H1 (cell line): Measurements from ENCODE around the gene OAS3. TPM values are rescaled to one million over a fixed set of nuclear protein-coding genes. Genes with fewer than 3 reads are reported as not detected.

ENCODE experiments used
- CEBPB ChIP-seq: IDR thresholded peaks from 2 replicates; pipeline ENCODE4 v1.6.1; 2012; ENCODE audit warnings: low read depth, low read length
- CHD7 ChIP-seq: fragments of 300-600 bp; sonication (generic); IDR thresholded peaks from 2 replicates; pipeline ENCODE4 v1.7.1; 2012; ENCODE audit warnings: low read length, moderate library complexity, mild to moderate bottlenecking, inconsistent platforms; ENCODE audit not compliant: insufficient replicate concordance
- CTBP2 ChIP-seq: IDR thresholded peaks from 2 replicates; pipeline ENCODE4 v1.7.0; 2011; ENCODE audit warnings: borderline replicate concordance, mild to moderate bottlenecking, moderate library complexity, mixed read lengths, low read length; ENCODE audit not compliant: insufficient read depth, insufficient read length
- EGR1 ChIP-seq: IDR thresholded peaks from 2 replicates; pipeline ENCODE4 v1.6.1; 2011; ENCODE audit warnings: low read depth, low read length, borderline replicate concordance
- EZH2 ChIP-seq: fragments of 200-600 bp; sonication (generic); IDR thresholded peaks from 2 replicates; pipeline ENCODE4 v1.7.1; 2012; ENCODE audit warnings: low read depth, mild to moderate bottlenecking, moderate library complexity, low read length, inconsistent platforms; ENCODE audit not compliant: severe bottlenecking
- HDAC6 ChIP-seq: IDR thresholded peaks from one replicate; pipeline ENCODE4 v1.7.1; 2012; ENCODE audit warnings: low read depth, mild to moderate bottlenecking, inconsistent platforms, low read length, moderate library complexity
- KDM5A ChIP-seq: fragments of 200-600 bp; IDR thresholded peaks from 2 replicates; pipeline ENCODE4 v1.7.1; 2012; ENCODE audit warnings: mild to moderate bottlenecking, low read length, inconsistent platforms, mixed read lengths
- POLR2AphosphoS5 ChIP-seq: IDR thresholded peaks from 2 replicates; pipeline ENCODE4 v1.6.1; 2011; ENCODE audit warnings: low read depth, low read length
- RBBP5 ChIP-seq: IDR thresholded peaks from 2 replicates; pipeline ENCODE4 v1.7.1; 2012; ENCODE audit warnings: low read depth, mild to moderate bottlenecking, inconsistent platforms, low read length, moderate library complexity, borderline replicate concordance
- SIN3A ChIP-seq, 2 experiments: IDR thresholded peaks in 1 of 2; conservative IDR thresholded peaks in 1 of 2; 2 replicates each; pipeline ENCODE4 v1.6.1; 2011 to 2012; ENCODE audit warnings: low read length in 2 of 2, improper control_type of control experiment in 1 of 2, low read depth in 1 of 2, mild to moderate bottlenecking in 1 of 2
- TAF7 ChIP-seq: optimal IDR thresholded peaks from 2 replicates; pipeline ENCODE3; 2011; ENCODE audit warnings: low read depth, mild to moderate bottlenecking, inconsistent platforms, low read length, moderate library complexity, borderline replicate concordance
- polyA plus RNA-seq, 7 experiments: library from polyadenylated mRNA; depleted of rRNA in 3 of 7; stranded (reverse) in 5 of 7; unstranded in 2 of 7; fragments of >200 nt in 5 of 7; fragments of 200-250 nt in 2 of 7; gene quantifications; 1 replicate in 5 of 7; 2 replicates in 1 of 7; 4 replicates in 1 of 7; pipeline versions ENCODE4 v1.2.1 to v1.2.3, GENCODE V29; 2011 to 2013; ENCODE audit warnings: missing spikeins in 2 of 7, mixed read lengths in 2 of 7
- total RNA-seq: library from RNA; stranded (reverse); fragmentation: NEBNext Ultra II Directional; extraction: Animal tissue kit (Norgen Biotek cat#: 25700); gene quantifications from 2 replicates; pipeline ENCODE4 v1.2.1, GENCODE V29; 2021

Gene OAS3
- total and polyA plus RNA-seq, 2 of the 8 experiments (the other 6 are each of a cell fraction or from before 2014, with no cell fraction given), result 0.73 to 3.7 TPM

- TF ChIP-seq CHD7 (no peak), POLR2AphosphoS5 (no peak), SIN3A (conservative IDR thresholded peaks at IDR 0.05 in 1 of 2, IDR thresholded peaks at IDR 0.05 in 1 of 2; ENCODE audit: low read depth in 1 of 2, low read length in 2 of 2) (no peak), CEBPB (no peak), TAF7 (no peak), CTBP2 (no peak), EZH2 (no peak), HDAC6 (no peak), KDM5A (no peak), EGR1 (no peak), RBBP5 (no peak)
Measured at GRCh38 chr12:112986291-112986800, 48.1 kb downstream of the OAS3 start (continued).
